ENCODE data around the gene IKBKG. TPM values are rescaled to one million over a fixed set of nuclear protein-coding genes. Genes with fewer than 3 reads are reported as not detected.

Gene IKBKG
- total and polyA plus RNA-seq, 5 donors from 2014 or later: 27.9 to 48.0 (median 36.7) TPM

DNA sequence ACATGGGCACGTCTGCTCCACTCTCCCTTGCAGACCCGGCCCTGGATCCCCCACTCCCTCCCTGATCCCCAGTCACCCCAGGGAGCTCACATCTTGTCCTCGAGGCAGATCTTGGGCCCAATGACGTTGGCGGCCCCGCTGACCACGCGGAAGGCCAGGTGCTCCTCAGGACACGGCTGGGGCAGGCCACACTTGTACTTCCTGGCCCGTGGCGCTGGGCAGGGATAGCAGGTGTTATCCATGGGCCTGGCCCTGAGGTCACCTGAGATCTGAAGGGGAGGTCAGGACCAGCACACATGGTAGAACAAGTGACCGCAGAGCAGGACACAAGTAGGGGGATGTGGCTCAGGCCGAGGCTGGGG, 39.1 kb upstream of the IKBKG start:
- Mint-ChIP-seq H3K4me1 (peaks cover 0 to 18% (median 6%) of the 10 kb centered on the region in 4 donors), H3K36me3 (peaks cover 8% of the 10 kb centered on the region), H3K4me3 (peak overlapping the region in 1 of 4 donors; percentile 66), H3K27ac (no peak overlapping the region), H3K9me3 (peaks cover 0 to 4% (median 0%) of the 10 kb centered on the region in 7 donors), H3K27me3 (no peaks in the 10 kb centered on the region)
- no peaks in the 10 kb centered on the region for H3K9me3 ChIP-seq (ENCODE audit: control insufficient read depth in 2 of 2, low read length in 2 of 2)
- H3K4me3 ChIP-seq (ENCODE audit: low read depth, low read length): no peak overlapping the region
- ATAC-seq (ENCODE audit: low read depth in 2 of 2): no peak
- H3K27me3 ChIP-seq (ENCODE audit: control insufficient read depth, insufficient read depth, low read length): no peaks in the 10 kb centered on the region
- H3K4me1 ChIP-seq (ENCODE audit: control insufficient read depth, insufficient read depth, low read length, poor library complexity, severe bottlenecking): peaks cover 8% of the 10 kb centered on the region
- H3K36me3 ChIP-seq (ENCODE audit: control insufficient read depth, insufficient read depth, low read length): no peaks in the 10 kb centered on the region
- no peak for DNase-seq
- no peak overlapping the region for H3K27ac ChIP-seq (ENCODE audit: insufficient read depth, low read length, poor library complexity, severe bottlenecking)

DNA sequence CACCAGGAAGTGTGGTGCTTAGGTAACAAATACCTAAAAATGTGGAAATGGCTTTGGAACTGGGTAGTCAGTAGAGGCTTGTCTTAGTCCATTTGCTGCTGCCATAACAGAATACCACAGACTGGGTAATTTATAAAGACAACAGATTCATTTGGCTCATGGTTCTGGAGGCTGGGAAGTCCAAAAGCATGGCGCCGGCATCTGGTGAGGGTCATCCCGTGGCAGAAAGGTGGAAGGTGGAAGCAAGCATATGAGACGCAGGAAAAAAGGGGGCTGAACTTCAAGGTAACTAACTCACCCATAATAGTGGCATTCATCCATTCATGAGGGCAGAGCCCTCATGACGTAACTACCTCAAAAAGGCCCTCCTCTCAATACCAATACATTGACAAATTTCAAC, 38.0 kb upstream of the IKBKG start:
- Histone ChIP-seq H3K4me1 (ENCODE audit: control insufficient read depth, insufficient read depth, low read length, poor library complexity, severe bottlenecking) (peaks cover 8% of the 10 kb centered on the region), H3K27ac (ENCODE audit: insufficient read depth, low read length, poor library complexity, severe bottlenecking) (no peak overlapping the region), H3K9me3 (ENCODE audit: control insufficient read depth in 2 of 2, low read length in 2 of 2) (no peaks in the 10 kb centered on the region), H3K27me3 (ENCODE audit: control insufficient read depth, insufficient read depth, low read length) (no peaks in the 10 kb centered on the region), H3K36me3 (ENCODE audit: control insufficient read depth, insufficient read depth, low read length) (no peaks in the 10 kb centered on the region), H3K4me3 (ENCODE audit: low read depth, low read length) (no peak overlapping the region)
- no peak for ATAC-seq (ENCODE audit: low read depth in 2 of 2)
- DNase-seq: no peak
- H3K9me3 Mint-ChIP-seq: peaks cover 0 to 4% (median 0%) of the 10 kb centered on the region in 7 donors
- H3K4me3 Mint-ChIP-seq: no peak overlapping the region
- H3K27me3 Mint-ChIP-seq: no peaks in the 10 kb centered on the region
- H3K4me1 Mint-ChIP-seq: peaks cover 0 to 24% (median 11%) of the 10 kb centered on the region in 4 donors
- peaks cover 13% of the 10 kb centered on the region for H3K36me3 Mint-ChIP-seq
- H3K27ac Mint-ChIP-seq: no peak overlapping the region

DNA sequence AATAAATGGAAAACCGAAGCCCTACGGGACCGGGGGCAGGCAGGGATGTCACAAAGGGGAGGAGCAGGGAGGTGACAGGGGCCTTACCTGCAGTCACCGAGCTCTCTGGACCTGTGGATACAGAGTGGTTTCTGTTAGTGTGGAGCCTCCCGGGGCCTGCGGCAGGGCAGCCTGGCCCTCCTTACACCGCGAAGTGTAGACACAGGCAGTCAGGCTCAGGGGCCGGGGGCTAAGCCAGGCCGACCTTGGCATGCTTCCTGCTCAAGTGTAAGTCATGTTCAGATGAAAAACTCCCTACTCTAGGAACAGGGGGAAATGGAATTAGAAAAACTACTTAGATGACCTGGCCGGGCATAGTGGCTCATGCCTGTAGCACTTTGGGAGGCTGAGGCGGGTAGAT, 35.7 kb upstream of the IKBKG start:
- ATAC-seq (ENCODE audit: low read depth in 2 of 2) (no peak), DNase-seq (no peak)
- Mint-ChIP-seq H3K36me3 (peaks cover 13% of the 10 kb centered on the region), H3K4me3 (peak overlapping the region; percentile 9 to 39 (median 34)), H3K9me3 (peaks cover 0 to 4% (median 0%) of the 10 kb centered on the region in 7 donors), H3K4me1 (peaks cover 0 to 36% (median 11%) of the 10 kb centered on the region in 4 donors), H3K27me3 (no peaks in the 10 kb centered on the region), H3K27ac (peak overlapping the region; percentile 59 to 91 (median 87))
- Histone ChIP-seq H3K9me3 (ENCODE audit: control insufficient read depth in 2 of 2, low read length in 2 of 2) (no peaks in the 10 kb centered on the region), H3K4me1 (ENCODE audit: control insufficient read depth, insufficient read depth, low read length, poor library complexity, severe bottlenecking) (peaks cover 22% of the 10 kb centered on the region), H3K36me3 (ENCODE audit: control insufficient read depth, insufficient read depth, low read length) (no peaks in the 10 kb centered on the region), H3K27me3 (ENCODE audit: control insufficient read depth, insufficient read depth, low read length) (no peaks in the 10 kb centered on the region), H3K27ac (ENCODE audit: insufficient read depth, low read length, poor library complexity, severe bottlenecking) (peak overlapping the region; percentile 47), H3K4me3 (ENCODE audit: low read depth, low read length) (no peak overlapping the region)

DNA sequence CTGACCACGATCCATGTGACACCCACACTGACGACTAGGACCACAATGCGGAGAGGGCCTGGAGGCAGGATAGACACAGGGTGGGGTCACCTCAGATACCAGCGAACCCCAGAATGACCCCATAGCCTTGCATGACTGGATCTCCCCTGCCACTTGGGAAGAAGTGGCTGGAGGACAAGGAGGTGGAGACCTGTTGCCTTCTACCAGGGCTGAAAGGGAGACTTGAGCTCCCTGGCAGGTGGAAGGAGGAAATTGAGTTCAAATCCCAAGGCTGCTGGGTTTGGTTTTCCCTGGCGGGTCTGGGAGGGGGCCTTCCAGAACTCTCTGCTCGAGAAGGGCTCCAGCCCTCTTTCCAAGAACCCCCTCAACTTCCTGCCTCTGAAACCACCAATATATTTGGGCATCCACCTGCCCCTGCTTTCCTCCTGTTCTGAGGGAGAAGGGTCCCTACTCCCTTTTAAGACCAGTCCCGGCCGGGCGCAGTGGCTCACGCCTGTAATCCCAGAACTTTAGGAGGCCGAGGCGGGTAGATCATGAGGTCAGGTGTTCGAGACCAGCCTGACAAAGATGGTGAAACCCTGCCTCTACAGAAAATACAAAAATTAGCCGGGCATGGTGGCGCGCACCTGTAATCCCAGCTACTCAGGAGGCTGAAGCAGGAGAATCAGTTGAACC, 34.4 kb upstream of the IKBKG start:
- no peaks in the 10 kb centered on the region for H3K27me3 ChIP-seq (ENCODE audit: control insufficient read depth, insufficient read depth, low read length)
- no peak for ATAC-seq (ENCODE audit: low read depth in 2 of 2)
- no peaks in the 10 kb centered on the region for H3K36me3 ChIP-seq (ENCODE audit: control insufficient read depth, insufficient read depth, low read length)
- no peak overlapping the region for H3K27ac ChIP-seq (ENCODE audit: insufficient read depth, low read length, poor library complexity, severe bottlenecking)
- peaks cover 0 to 38% (median 11%) of the 10 kb centered on the region in 4 donors for H3K4me1 Mint-ChIP-seq
- H3K4me3 ChIP-seq (ENCODE audit: low read depth, low read length): no peak overlapping the region
- H3K36me3 Mint-ChIP-seq: peaks cover 13% of the 10 kb centered on the region
- no peaks in the 10 kb centered on the region for H3K27me3 Mint-ChIP-seq
- H3K4me1 ChIP-seq (ENCODE audit: control insufficient read depth, insufficient read depth, low read length, poor library complexity, severe bottlenecking): peaks cover 22% of the 10 kb centered on the region
- H3K4me3 Mint-ChIP-seq: peak overlapping the region in 2 of 4 donors; percentile 8 to 54
- no peak for DNase-seq
- H3K27ac Mint-ChIP-seq: no peak overlapping the region
- no peaks in the 10 kb centered on the region for H3K9me3 ChIP-seq (ENCODE audit: control insufficient read depth in 2 of 2, low read length in 2 of 2)
- peaks cover 0 to 4% (median 0%) of the 10 kb centered on the region in 7 donors for H3K9me3 Mint-ChIP-seq

DNA sequence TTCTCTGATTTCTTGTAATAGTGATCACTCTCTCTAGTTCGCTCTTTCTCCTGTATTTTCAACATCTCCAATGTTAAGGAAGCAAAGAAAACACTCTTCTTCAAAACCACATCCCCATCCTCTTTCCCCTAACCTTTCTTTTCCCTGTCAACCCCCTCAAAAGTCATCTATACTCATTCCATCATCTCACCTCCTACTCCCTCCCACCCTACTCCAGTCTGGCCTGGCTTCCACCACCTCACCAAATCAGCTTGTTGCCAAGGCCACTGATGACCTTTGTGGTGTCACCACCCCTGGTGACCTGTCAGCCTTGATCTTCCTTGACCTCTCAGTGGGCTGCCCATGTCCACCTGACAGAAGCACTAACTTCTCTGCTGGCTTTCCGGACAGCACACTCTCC, 33.7 kb upstream of the IKBKG start:
- no peaks in the 10 kb centered on the region for H3K9me3 ChIP-seq (ENCODE audit: control insufficient read depth in 2 of 2, low read length in 2 of 2)
- no peak for ATAC-seq (ENCODE audit: low read depth in 2 of 2)
- peaks cover 22% of the 10 kb centered on the region for H3K4me1 ChIP-seq (ENCODE audit: control insufficient read depth, insufficient read depth, low read length, poor library complexity, severe bottlenecking)
- Mint-ChIP-seq H3K4me3 (peak overlapping the region in 3 of 4 donors; percentile 63 to 73 (median 66)), H3K27me3 (no peaks in the 10 kb centered on the region), H3K27ac (peak overlapping the region in 1 of 3 donors; percentile 83), H3K4me1 (peaks cover 0 to 38% (median 11%) of the 10 kb centered on the region in 4 donors), H3K36me3 (peaks cover 13% of the 10 kb centered on the region), H3K9me3 (peaks cover 0 to 4% (median 0%) of the 10 kb centered on the region in 7 donors)
- H3K27ac ChIP-seq (ENCODE audit: insufficient read depth, low read length, poor library complexity, severe bottlenecking): no peak overlapping the region
- no peaks in the 10 kb centered on the region for H3K36me3 ChIP-seq (ENCODE audit: control insufficient read depth, insufficient read depth, low read length)
- no peak for DNase-seq
- no peaks in the 10 kb centered on the region for H3K27me3 ChIP-seq (ENCODE audit: control insufficient read depth, insufficient read depth, low read length)
- H3K4me3 ChIP-seq (ENCODE audit: low read depth, low read length): no peak overlapping the region

DNA sequence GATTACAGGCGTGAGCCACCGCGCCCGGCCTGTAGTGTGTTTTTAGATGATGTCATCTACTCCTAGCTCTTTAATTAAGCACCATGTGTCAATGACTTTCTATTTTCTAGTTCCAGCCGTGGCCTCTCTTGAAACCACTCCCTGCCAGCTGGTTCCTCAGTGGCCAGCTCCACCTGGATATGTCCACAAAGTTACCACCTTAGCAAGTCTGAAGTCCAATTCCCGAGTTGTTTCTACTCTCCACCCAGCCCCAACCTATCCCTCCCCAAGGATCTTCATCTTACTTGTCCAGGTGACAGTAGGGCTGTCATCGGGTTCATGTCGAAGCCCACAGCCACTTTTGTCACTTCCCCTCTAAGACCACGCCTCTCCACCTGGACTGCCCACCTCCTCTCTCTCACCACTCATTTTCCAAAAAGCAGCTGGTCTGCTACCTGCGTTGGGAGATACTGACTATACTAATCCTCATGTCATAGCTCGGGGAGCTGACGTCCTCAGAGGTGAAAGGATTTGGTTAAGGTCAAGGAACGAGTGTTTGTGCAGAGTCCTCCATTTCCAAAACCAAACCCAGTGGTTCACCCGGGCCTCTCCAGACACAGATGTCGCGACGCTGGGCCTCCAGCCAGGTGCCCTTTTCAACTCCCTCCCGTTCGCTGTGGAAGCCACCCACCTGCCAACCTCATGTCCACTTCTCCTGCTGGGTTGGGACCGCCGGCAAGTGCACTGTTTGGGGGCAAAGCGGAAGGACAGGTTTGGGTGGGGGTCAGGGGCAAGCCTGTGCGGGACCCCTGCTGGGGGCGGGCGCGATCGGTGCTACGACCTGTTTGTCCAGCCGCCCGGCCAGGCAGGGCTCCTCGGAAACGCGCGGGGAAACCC, 32.1 kb upstream of the IKBKG start:
- Histone ChIP-seq H3K4me3 (ENCODE audit: low read depth, low read length) (peak overlapping the region; percentile 68), H3K4me1 (ENCODE audit: control insufficient read depth, insufficient read depth, low read length, poor library complexity, severe bottlenecking) (peaks cover 22% of the 10 kb centered on the region), H3K27ac (ENCODE audit: insufficient read depth, low read length, poor library complexity, severe bottlenecking) (peak overlapping the region; percentile 71), H3K27me3 (ENCODE audit: control insufficient read depth, insufficient read depth, low read length) (no peaks in the 10 kb centered on the region), H3K36me3 (ENCODE audit: control insufficient read depth, insufficient read depth, low read length) (no peaks in the 10 kb centered on the region), H3K9me3 (ENCODE audit: control insufficient read depth in 2 of 2, low read length in 2 of 2) (no peaks in the 10 kb centered on the region)
- no peak for ATAC-seq (ENCODE audit: low read depth in 2 of 2)
- H3K27ac Mint-ChIP-seq: peak overlapping the region; percentile 56 to 95 (median 66)
- no peaks in the 10 kb centered on the region for H3K27me3 Mint-ChIP-seq
- peak in 2 of 3 donors; percentile 5 to 56 for DNase-seq
- peaks cover 5% of the 10 kb centered on the region for H3K36me3 Mint-ChIP-seq
- peaks cover 0 to 38% (median 10%) of the 10 kb centered on the region in 4 donors for H3K4me1 Mint-ChIP-seq
- H3K4me3 Mint-ChIP-seq: peak overlapping the region; percentile 82 to 91 (median 86)
- H3K9me3 Mint-ChIP-seq: no peaks in the 10 kb centered on the region

DNA sequence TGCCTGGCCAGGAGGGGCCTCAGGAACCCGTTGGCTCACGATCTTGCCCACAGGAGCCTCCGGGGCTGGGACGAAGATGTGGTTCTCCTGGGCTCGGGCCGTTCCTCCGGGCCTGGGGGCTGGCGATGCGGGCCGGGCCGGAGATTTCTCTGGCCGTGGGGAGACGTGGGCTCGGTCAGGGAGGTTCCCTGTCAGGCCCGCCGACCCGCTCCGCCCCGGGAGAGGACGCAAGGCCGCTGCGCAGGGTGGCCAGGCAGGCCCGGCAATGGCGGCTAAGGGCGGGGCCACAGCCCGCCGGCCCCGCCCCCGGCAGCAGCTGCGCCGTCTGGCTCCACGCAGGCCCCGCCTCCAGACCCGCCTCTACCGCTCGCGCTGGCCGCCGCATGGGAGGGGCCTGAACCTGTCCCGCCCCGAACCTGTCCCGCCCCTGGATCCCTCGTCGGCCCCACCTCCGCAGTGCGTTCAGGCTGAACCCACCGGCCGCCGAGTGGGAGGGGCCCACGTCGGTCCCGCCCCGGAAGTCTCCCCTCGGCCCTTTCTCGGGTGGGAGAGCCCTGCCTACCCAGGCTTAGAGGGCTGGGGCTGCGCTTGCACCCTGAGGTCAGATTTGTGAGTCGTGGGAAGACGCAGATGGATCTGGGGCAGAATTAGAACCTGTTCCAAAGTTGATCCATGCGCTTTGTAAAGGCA, 31.3 kb upstream of the IKBKG start, which contains the start of gene FAM3A:
TSS of gene FAM3A (minus strand) at position 267 of the 690 bp plus-strand sequence. CDS start 460 bp downstream, outside the sequence.
- peak within 1 kb of the TSS; percentile 90 to 95 (median 95) for H3K27ac Mint-ChIP-seq
- H3K4me1 Mint-ChIP-seq: peaks cover 0 to 34% (median 6%) of the 10 kb centered on the region in 4 donors
- ATAC-seq (ENCODE audit: low read depth in 2 of 2) (peak; percentile 95 to 96), DNase-seq (peak; percentile 88 to 90 (median 89))
- peaks cover 22% of the 10 kb centered on the region for H3K4me1 ChIP-seq (ENCODE audit: control insufficient read depth, insufficient read depth, low read length, poor library complexity, severe bottlenecking)
- no peaks in the 10 kb centered on the region for H3K27me3 ChIP-seq (ENCODE audit: control insufficient read depth, insufficient read depth, low read length)
- peak within 1 kb of the TSS; percentile 71 for H3K27ac ChIP-seq (ENCODE audit: insufficient read depth, low read length, poor library complexity, severe bottlenecking)
- no peaks in the 10 kb centered on the region for H3K9me3 Mint-ChIP-seq
- no peaks in the 10 kb centered on the region for H3K36me3 ChIP-seq (ENCODE audit: control insufficient read depth, insufficient read depth, low read length)
- peak within 1 kb of the TSS; percentile 80 for H3K4me3 ChIP-seq (ENCODE audit: low read depth, low read length)
- H3K27me3 Mint-ChIP-seq: no peaks in the 10 kb centered on the region
- no peaks in the 10 kb centered on the region for H3K9me3 ChIP-seq (ENCODE audit: control insufficient read depth in 2 of 2, low read length in 2 of 2)
- peaks cover 5% of the 10 kb centered on the region for H3K36me3 Mint-ChIP-seq
- H3K4me3 Mint-ChIP-seq: peak within 1 kb of the TSS; percentile 84 to 91 (median 88)
